NCI-H82 treated with DMSO at 0.1 percent for 48 hours (cell line): ENCODE results near the gene EXD1.
"Not testable (repeated sequence)": the region's sequence is repeated elsewhere in the genome, so short reads cannot be mapped to it uniquely, and the experiment has no call there.

Experiments used
- DNase-seq: peaks from one replicate; lab custom pipeline; 2025; ENCODE audit not compliant: unreplicated experiment; lab: John Stamatoyannopoulos, UW

EXD1 gene

DNA sequence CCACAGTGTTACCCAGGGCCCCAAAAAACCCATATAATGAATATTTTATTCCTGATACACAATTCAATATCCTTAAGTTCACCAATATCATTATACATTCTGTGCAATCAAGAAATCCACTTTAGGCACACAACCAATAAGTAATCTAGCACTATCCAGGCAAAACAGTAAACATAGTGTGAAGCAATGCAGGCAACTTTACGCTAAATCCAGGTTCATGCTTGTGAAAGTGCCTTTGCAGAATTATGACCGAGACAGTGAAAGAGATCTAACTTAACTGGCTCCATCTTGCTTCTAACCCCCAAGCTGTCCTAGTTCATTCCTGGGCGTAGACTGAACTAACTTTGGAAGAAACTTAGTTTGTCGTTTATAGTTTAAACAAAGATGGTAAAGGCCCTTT is 80.3 kb downstream of the EXD1 start:
- no peak for DNase-seq

DNA sequence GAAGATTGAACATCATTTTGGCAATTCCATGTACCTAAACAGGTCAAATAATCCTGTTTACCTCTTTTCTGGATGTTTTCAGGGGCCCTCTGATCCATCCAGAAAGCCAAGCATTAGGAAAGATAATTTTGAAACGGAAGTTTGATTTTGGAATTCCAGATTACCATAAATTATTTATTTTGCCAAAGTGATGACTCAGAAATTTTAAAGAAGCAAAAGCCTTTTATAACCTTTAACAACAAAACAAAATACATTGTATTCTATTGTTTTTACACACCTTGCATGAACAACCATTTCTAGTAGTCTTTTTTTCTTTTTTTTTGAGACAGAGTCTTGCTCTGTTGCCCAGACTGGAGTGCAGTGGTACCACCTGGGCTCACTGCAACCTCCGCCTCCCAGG is 82.5 kb downstream of the EXD1 start:
- no peak for DNase-seq

DNA sequence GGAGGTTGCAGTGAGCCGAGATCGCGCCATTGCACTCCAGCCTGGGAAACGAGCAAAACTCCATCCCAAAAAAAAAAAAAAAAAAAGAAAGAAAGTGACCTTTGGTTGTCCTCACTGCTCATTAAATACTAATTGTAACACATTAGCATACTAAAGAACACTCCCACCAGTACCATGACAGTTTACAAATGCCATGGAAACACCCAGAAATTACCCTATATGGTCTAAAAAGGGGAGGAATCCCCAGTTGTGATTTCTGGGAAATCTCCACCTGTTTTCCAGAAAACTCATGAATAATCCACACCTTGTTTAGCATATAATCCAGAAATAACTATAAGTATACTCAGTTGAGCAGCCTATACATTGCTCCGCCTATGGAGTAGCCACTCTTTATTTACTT is 90.9 kb downstream of the EXD1 start:
- no peak for DNase-seq

DNA sequence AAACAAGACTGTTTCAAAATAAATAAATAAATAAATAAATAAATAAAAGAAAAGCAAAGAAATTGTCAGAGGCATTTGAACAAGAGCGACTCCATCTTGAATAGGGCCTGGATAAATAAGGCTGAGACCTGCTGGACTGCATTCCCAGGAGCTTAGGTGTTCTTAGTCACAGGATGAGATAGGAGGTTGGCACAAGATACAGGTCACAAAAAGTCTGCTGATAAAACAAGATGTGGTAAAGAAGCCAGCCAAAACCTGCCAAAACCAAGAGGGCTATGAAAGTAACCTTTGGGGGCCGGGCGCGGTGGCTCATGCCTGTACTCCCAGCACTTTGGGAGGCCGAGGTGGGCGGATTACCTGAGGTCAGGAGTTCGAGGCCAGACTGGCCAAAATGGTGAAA is 91.4 kb downstream of the EXD1 start:
- not testable (repeated sequence) for DNase-seq

DNA sequence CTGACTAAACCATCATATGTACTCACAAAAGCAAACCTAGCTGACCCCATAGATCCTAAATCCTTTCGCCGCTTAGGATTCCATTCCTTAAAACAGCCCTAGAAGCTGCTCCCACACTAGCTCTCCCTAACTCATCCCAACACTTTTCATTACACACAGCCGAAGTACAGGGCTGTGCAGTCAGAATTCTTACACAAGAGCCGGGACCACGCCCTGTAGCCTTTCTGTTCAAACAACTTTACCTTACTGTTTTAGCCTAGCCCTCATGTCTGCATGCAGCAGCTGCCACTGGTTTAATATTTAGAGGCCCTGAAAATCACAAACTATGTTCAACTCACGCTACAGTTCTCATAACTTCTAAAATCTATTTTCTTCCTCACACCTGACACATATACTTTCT is 95.0 kb downstream of the EXD1 start:
- not testable (repeated sequence) for DNase-seq

DNA sequence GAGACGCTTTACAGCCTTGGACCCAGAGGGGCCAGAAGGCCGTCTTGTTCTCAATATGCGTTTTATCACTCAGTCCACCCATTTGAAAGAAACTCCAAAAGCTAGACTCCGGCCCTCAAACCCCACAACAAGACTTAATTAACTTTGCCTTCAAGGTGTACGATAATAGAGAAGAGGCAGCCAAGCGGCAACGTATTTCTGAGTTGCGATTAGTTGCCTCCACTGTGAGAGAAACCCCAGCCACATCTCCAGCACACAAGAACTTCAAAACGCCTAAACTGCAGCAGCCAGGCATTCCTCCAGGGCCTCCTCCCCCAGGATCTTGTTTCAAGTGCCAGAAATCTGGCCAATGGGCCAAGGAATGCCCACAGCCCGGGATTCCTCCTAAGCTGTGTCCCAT is 97.1 kb downstream of the EXD1 start:
- DNase-seq, result no peak
